ENCODE results near the gene EML1.

DNA sequence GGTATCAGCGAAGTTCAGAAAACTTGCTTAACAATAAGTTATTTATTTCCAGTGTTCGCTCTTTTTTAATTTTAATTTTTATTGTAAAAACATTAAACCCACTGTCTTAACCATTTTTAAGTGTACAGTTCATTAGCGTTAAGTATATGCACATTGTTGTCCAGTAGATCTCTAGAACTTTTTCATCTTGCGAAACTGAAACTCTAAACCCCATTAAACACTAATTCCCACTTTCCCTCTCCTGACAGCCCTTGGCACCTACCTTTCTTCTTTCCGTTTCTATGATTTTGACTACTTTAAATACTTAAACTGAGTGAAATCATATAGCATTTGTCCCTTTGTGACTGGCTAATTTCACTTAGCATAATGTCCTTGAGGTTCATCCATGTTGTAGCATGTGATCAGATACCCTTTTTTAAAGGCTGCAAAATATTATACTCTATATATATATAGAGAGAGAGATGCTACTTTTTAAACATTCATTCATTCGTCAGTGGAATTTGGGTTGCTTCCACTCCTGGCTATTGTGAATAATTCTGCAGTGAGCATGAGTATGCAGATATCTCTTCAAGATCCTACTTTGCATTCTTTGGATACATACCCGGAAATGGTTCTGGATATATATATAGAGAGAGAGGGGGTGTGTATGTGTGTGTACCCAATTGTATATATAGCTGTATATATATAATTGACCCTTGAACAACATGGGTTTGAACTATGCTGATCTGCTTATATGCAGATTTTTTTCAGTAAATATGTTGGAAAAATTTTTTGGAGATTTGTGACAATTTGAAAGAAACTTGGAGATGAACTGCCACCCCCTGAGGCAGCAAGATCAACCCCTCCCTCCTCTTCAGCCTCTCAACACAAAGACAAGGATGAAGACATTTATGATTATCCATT, 197.3 kb downstream of the EML1 start:
- TF ChIP-seq POLR2A (IDR thresholded peaks at IDR 0.05): no peak
- no peak for TF ChIP-seq EP300 (IDR thresholded peaks at IDR 0.05)

All from stomach (tissue), 4 donors.